Pancreas (tissue), 10 donors: ENCODE measurements around the gene BUB1B. TPM values are rescaled to one million over a fixed set of nuclear protein-coding genes. Genes with fewer than 3 reads are reported as not detected.

ENCODE experiments used
- ATAC-seq, 4 donors: fragments of 200-7000 bp; cut with Tn5 transposase; one replicate each; pipeline versions ENCODE4 v1.8.0 to v1.9.1; 2020; ENCODE audit warnings: mild to moderate bottlenecking in 4 of 4, moderate library complexity in 4 of 4
- DNase-seq, 6 donors: peaks; one replicate each; pipeline ENCODE4 v3.0.0-alpha.2; 2020
- FAIRE-seq: peaks from 2 replicates; lab custom pipeline; 2012; peaks lifted over from hg19 to GRCh38; lab: Jason Lieb, UNC
- H3K27ac ChIP-seq, 4 donors: fragments of 200-600 bp; sonication (generic); 1 replicate in 3 of 4; 2 replicates in 1 of 4; pipeline versions ENCODE4 v1.5.0 to v1.8.0; 2020
- H3K27me3 ChIP-seq, 4 donors: fragments of 200-600 bp; one replicate each; pipeline ENCODE4 v1.8.0; 2021
- H3K36me3 ChIP-seq, 3 donors: fragments of 200-600 bp; sonication (generic) in 1 of 3; one replicate each; pipeline versions ENCODE4 v1.5.0 to v1.8.0; 2020 to 2021
- H3K4me1 ChIP-seq, 3 donors: fragments of 200-600 bp; one replicate each; pipeline ENCODE4 v1.8.0; 2021
- H3K4me3 ChIP-seq, 4 donors: fragments of 200-600 bp; sonication (generic) in 2 of 4; one replicate each; pipeline versions ENCODE4 v1.5.0 to v1.8.0; 2020 to 2021
- H3K9me3 ChIP-seq, 4 donors: fragments of 200-600 bp; one replicate each; pipeline ENCODE4 v1.8.0; 2021
- CTCF ChIP-seq, 4 donors: fragments of 200-600 bp; sonication (generic) in 3 of 4; IDR thresholded peaks; one replicate each; pipeline versions ENCODE4 v1.5.0 to v1.8.0; 2021; ENCODE audit warnings: antibody characterized with exemption in 4 of 4
- WGBS, 2 donors: extraction: QIAGEN DNeasy Blood & Tissue Kit; methylation state at CpG; one replicate each; pipeline ENCODE4 v1.1.7; 2013; 5-methylcytosine and 5-hydroxymethylcytosine counted together
- intact Hi-C, 3 donors: fragments of 100-400 bp; cut with DNase I; formaldehyde crosslinking; loops; one replicate each; pipeline versions ENCODE4 v1.11.1 to v1.14.2; 2022
- polyA plus RNA-seq, 2 donors: library from polyadenylated mRNA; stranded (reverse); fragments of 200-250 nt; gene quantifications; one replicate each; pipeline ENCODE4 v1.2.3, GENCODE V29; 2013
- total RNA-seq, 6 donors: library from RNA; stranded (reverse); fragmentation: NEBNext Ultra II Directional in 4 of 6; extraction: Animal tissue kit (Norgen Biotek cat#: 25700) in 4 of 6; gene quantifications; one replicate each; pipeline versions ENCODE4 v1.2.1 to v1.2.4, GENCODE V29; 2021 to 2023
- donor health status: healthy with polysubstance abuse.
- donor health status: DM: no; HTN: no; CAD: no; lungs with moderate emphysema.
- donor health status: DM: no; HTN: no; CAD: no.
- donor health status: control.
- donor health status: control.
- donor health status: Bipolar disorder and iron deficiency.
- donor health status: DM: yes; HTN: yes; CAD: no.
- donor health status: DM: no; HTN: no; CAD: no.
- donor health status: DM: no; HTN: no; CAD: no.
- donor health status: DM: yes; HTN: yes; CAD: no.

The BUB1B gene
- total and polyA plus RNA-seq, 8 donors: 0.09 to 1.9 (median 1.0) TPM; not detected in 2

GRCh38 chr15:40244961-40245523 lies 84.2 kb downstream of the BUB1B start:
- WGBS, 2 donors: 61 to 66% methylated on average over 5 of the region's 5 CpGs
- ATAC-seq: peak; percentile 34 to 76 (median 60)
- TF ChIP-seq CTCF (IDR thresholded peaks at IDR 0.05): no peak
- Histone ChIP-seq H3K27ac (no peak overlapping the region), H3K4me3 (no peak overlapping the region), H3K9me3 (no peaks in the 10 kb centered on the region), H3K4me1 (no peaks in the 10 kb centered on the region), H3K36me3 (no peaks in the 10 kb centered on the region), H3K27me3 (no peaks in the 10 kb centered on the region)
- FAIRE-seq: no peak
- intact Hi-C loops: no loop called here
- DNase-seq: peak in 1 of 6 donors; percentile 18

GRCh38 chr15:40245666-40246450 lies 85.0 kb downstream of the BUB1B start:
- Histone ChIP-seq H3K36me3 (no peaks in the 10 kb centered on the region), H3K4me1 (no peaks in the 10 kb centered on the region), H3K27me3 (no peaks in the 10 kb centered on the region), H3K9me3 (no peaks in the 10 kb centered on the region), H3K4me3 (no peak overlapping the region), H3K27ac (no peak overlapping the region)
- intact Hi-C loops: no loop called here
- WGBS, 2 donors: 90 to 91% methylated on average over 9 of the region's 9 CpGs
- TF ChIP-seq CTCF (IDR thresholded peaks at IDR 0.05): no peak
- no peak for ATAC-seq
- peak in 1 of 6 donors; percentile 5 for DNase-seq
- no peak for FAIRE-seq

- intact Hi-C loops: no loop called here
- Histone ChIP-seq H3K36me3 (no peaks in the 10 kb centered on the region), H3K27me3 (no peaks in the 10 kb centered on the region), H3K4me1 (no peaks in the 10 kb centered on the region), H3K27ac (no peak overlapping the region), H3K4me3 (no peak overlapping the region), H3K9me3 (no peaks in the 10 kb centered on the region)
- ATAC-seq (no peak), DNase-seq (peak in 2 of 6 donors; percentile 10 to 27), FAIRE-seq (no peak)
- no peak for TF ChIP-seq CTCF (IDR thresholded peaks at IDR 0.05)
- 89 to 94% methylated on average over 8 of the region's 8 CpGs for WGBS, 2 donors
Observed at GRCh38 chr15:40246496-40247280, 85.8 kb downstream of the BUB1B start.

- TF ChIP-seq CTCF (IDR thresholded peaks at IDR 0.05): no peak
- H3K27ac ChIP-seq: no peak overlapping the region
- H3K27me3 ChIP-seq: no peaks in the 10 kb centered on the region
- H3K9me3 ChIP-seq: no peaks in the 10 kb centered on the region
- no peaks in the 10 kb centered on the region for H3K4me1 ChIP-seq
- no peak for ATAC-seq
- DNase-seq: peak in 2 of 6 donors; percentile 7 to 29
- intact Hi-C loops: no loop called here
- no peak overlapping the region for H3K4me3 ChIP-seq
- WGBS, 2 donors: 80 to 84% methylated on average over 12 of the region's 12 CpGs
- no peak for FAIRE-seq
- no peaks in the 10 kb centered on the region for H3K36me3 ChIP-seq
Observed at GRCh38 chr15:40247406-40247971, 86.6 kb downstream of the BUB1B start.
